IMR-90 (cell line): Measurements from ENCODE around the gene ANO1.

Experiments
- BHLHE40 ChIP-seq: fragments of 150-350 bp; IDR thresholded peaks from 2 replicates; pipeline ENCODE4 v1.6.1; 2016; ENCODE audit warnings: mild to moderate bottlenecking, low read depth, low read length
- CEBPB ChIP-seq: IDR thresholded peaks from 2 replicates; pipeline ENCODE4 v1.6.1; 2012; ENCODE audit warnings: low read depth, low read length, improper control_type of control experiment
- CHD1 ChIP-seq: IDR thresholded peaks from 2 replicates; pipeline ENCODE4 v1.6.1; 2012; ENCODE audit warnings: low read depth, low read length, improper control_type of control experiment
- FOS ChIP-seq: fragments of 150-350 bp; IDR thresholded peaks from 2 replicates; pipeline ENCODE4 v1.6.1; 2016; ENCODE audit warnings: low read depth, low read length
- POLR2A ChIP-seq: IDR thresholded peaks from 2 replicates; pipeline ENCODE4 v1.6.1; 2012; ENCODE audit warnings: mild to moderate bottlenecking, low read depth, low read length
- RAD21 ChIP-seq: IDR thresholded peaks from 2 replicates; pipeline ENCODE4 v1.6.1; 2012; ENCODE audit warnings: low read length, improper control_type of control experiment
- RCOR1 ChIP-seq: IDR thresholded peaks from 2 replicates; pipeline ENCODE4 v1.6.1; 2012; ENCODE audit warnings: mild to moderate bottlenecking, low read length, improper control_type of control experiment; ENCODE audit not compliant: insufficient replicate concordance
- RFX5 ChIP-seq: IDR thresholded peaks from 2 replicates; pipeline ENCODE4 v1.8.0; 2012; ENCODE audit warnings: low read depth, mild to moderate bottlenecking, low read length, moderate library complexity
- SMC3 ChIP-seq: fragments of 150-350 bp; IDR thresholded peaks from 2 replicates; pipeline ENCODE4 v1.6.1; 2016; ENCODE audit warnings: low read depth, mild to moderate bottlenecking, antibody characterized with exemption, low read length, moderate library complexity
- TF ChIP-seq, protein P1 (sequence below): conservative IDR thresholded peaks from 2 replicates; pipeline ENCODE4 v1.5.1; 2012; ENCODE audit warnings: mild to moderate bottlenecking, low read depth, low read length, improper control_type of control experiment
- TF ChIP-seq, protein P2 (sequence below): fragments of 150-350 bp; IDR thresholded peaks from 2 replicates; pipeline ENCODE4 v1.6.1; 2017; ENCODE audit warnings: mild to moderate bottlenecking, antibody characterized with exemption, low read length, low read depth

DNA sequence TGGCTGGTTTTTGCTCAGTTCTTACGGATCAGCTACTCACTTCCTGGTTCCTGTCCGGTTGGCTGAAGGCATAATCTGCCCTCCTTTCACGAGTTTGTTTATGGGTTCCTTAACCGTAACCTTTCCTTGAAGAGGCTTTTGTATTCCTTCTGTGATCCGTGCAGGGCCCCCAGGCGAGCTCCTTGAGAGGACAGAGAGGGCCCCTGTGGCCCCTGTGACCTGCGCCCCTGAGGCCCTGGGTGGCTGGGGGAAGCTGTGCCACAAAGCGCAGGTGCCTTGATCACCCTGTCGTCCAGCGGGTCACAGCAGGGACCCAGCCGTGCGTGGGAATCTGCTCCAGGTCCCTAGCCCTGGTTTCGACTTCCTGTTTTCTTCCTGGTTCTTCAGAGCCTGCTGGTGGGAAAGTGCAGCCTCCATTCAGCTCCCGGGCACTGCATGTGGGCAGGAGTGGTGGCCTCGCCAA, 97.2 kb downstream of the ANO1 start:
- TF ChIP-seq, protein P1, sequence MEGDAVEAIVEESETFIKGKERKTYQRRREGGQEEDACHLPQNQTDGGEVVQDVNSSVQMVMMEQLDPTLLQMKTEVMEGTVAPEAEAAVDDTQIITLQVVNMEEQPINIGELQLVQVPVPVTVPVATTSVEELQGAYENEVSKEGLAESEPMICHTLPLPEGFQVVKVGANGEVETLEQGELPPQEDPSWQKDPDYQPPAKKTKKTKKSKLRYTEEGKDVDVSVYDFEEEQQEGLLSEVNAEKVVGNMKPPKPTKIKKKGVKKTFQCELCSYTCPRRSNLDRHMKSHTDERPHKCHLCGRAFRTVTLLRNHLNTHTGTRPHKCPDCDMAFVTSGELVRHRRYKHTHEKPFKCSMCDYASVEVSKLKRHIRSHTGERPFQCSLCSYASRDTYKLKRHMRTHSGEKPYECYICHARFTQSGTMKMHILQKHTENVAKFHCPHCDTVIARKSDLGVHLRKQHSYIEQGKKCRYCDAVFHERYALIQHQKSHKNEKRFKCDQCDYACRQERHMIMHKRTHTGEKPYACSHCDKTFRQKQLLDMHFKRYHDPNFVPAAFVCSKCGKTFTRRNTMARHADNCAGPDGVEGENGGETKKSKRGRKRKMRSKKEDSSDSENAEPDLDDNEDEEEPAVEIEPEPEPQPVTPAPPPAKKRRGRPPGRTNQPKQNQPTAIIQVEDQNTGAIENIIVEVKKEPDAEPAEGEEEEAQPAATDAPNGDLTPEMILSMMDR = no peak
- no peak for TF ChIP-seq BHLHE40
- TF ChIP-seq RAD21 = no peak
- TF ChIP-seq, protein P2, sequence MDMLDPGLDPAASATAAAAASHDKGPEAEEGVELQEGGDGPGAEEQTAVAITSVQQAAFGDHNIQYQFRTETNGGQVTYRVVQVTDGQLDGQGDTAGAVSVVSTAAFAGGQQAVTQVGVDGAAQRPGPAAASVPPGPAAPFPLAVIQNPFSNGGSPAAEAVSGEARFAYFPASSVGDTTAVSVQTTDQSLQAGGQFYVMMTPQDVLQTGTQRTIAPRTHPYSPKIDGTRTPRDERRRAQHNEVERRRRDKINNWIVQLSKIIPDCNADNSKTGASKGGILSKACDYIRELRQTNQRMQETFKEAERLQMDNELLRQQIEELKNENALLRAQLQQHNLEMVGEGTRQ = no peak
- TF ChIP-seq CEBPB = no peak
- no peak for TF ChIP-seq RFX5
- TF ChIP-seq POLR2A = no peak
- no peak for TF ChIP-seq RCOR1
- no peak for TF ChIP-seq SMC3
- TF ChIP-seq FOS = no peak
- TF ChIP-seq CHD1 = no peak
